Measurements from ENCODE around the gene TRPT1. TPM values are rescaled to one million over a fixed set of nuclear protein-coding genes. Genes with fewer than 3 reads are reported as not detected.

Gene TRPT1
- total RNA-seq, 4 donors from 2014 or later, result 41.4 to 59.9 (median 50.3) TPM

DNA sequence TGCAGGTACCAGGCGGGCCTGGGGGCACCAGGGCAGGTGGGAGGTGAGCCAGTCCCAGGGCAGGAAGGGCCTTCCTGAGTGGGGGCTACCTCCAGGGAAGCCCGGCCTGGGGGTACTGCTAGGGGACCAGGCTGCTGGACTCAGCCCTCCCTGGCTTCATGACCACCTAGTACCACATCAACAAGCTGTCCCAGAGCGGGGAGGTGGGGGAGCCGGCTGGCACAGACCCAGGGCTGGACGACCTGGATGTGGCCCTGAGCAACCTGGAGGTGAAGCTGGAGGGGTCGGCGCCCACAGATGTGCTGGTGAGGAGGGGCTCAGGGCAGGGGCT, 6.7 kb downstream of the TRPT1 start:
- no peak for TF ChIP-seq POLR2AphosphoS5 (IDR thresholded peaks at IDR 0.05)
- Histone ChIP-seq H3K36me3 (peaks cover 0 to 28% of the 10 kb centered on the region in 2 donors), H3K4me3 (no peak overlapping the region), H3K27ac (no peak overlapping the region), H3K27me3 (no peaks in the 10 kb centered on the region), H3K4me1 (peaks cover 0 to 2% (median 0%) of the 10 kb centered on the region in 3 donors), H3K9me3 (no peaks in the 10 kb centered on the region)
- no peak for ATAC-seq
- no CpG with 5 or more reads among the region's 7 CpGs for WGBS, 2 donors (ENCODE audit: low coverage in 1 of 2)

GRCh38 chr11:64218628-64219353, 7.2 kb downstream of the TRPT1 start:
- H3K27ac ChIP-seq, result no peak overlapping the region
- H3K36me3 ChIP-seq, result peaks cover 0 to 28% of the 10 kb centered on the region in 2 donors
- no peaks in the 10 kb centered on the region for H3K4me1 ChIP-seq
- no peaks in the 10 kb centered on the region for H3K27me3 ChIP-seq
- no peaks in the 10 kb centered on the region for H3K9me3 ChIP-seq
- TF ChIP-seq POLR2A (IDR thresholded peaks at IDR 0.05), result no peak
- no peak for TF ChIP-seq POLR2AphosphoS5 (IDR thresholded peaks at IDR 0.05)
- no peak for TF ChIP-seq CTCF (IDR thresholded peaks at IDR 0.05)
- TF ChIP-seq EP300 (IDR thresholded peaks at IDR 0.05), result no peak
- no peak overlapping the region for H3K4me3 ChIP-seq
- no peak for ATAC-seq
- 93% methylated on average over 2 of the region's 11 CpGs; no CpG with 5 or more reads in 1 of the 2 donors for WGBS, 2 donors (ENCODE audit: low coverage in 1 of 2)

DNA sequence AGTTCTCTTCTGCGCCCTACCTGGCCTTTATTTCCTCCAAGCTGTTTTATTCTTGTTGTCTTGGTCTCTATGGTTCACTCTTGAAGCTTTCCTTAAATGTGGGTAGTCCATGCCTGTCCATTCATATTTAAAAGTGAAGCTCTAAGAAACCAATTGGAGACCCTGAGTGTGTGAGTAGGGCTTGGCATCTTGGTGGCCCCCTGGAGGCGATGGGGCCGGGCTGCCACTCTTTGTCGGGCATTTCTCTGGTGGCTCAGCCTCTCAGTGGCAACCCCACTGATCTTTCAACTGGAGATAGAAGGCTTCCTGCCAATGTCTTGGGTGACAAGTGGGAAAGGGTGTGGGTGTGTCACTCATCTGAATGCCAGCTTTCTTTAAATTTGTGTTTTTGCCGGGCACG, 9.1 kb downstream of the TRPT1 start:
- H3K27me3 ChIP-seq, result no peaks in the 10 kb centered on the region
- no peaks in the 10 kb centered on the region for H3K4me1 ChIP-seq
- peaks cover 0 to 25% of the 10 kb centered on the region in 2 donors for H3K36me3 ChIP-seq
- H3K4me3 ChIP-seq, result no peak overlapping the region
- H3K27ac ChIP-seq, result no peak overlapping the region
- ATAC-seq, result no peak
- 96 to 100% methylated on average over 1 to 2 of the region's 6 CpGs for WGBS, 2 donors (ENCODE audit: low coverage in 1 of 2)
- no peaks in the 10 kb centered on the region for H3K9me3 ChIP-seq
- TF ChIP-seq EP300 (IDR thresholded peaks at IDR 0.05) (no peak), POLR2AphosphoS5 (IDR thresholded peaks at IDR 0.05) (no peak), POLR2A (IDR thresholded peaks at IDR 0.05) (no peak), CTCF (IDR thresholded peaks at IDR 0.05) (no peak)

GRCh38 chr11:64211181-64211872, 14.7 kb downstream of the TRPT1 start:
- 80 to 81% methylated on average over 1 to 6 of the region's 30 CpGs for WGBS, 2 donors (ENCODE audit: low coverage in 1 of 2)
- Histone ChIP-seq H3K4me3 (no peak overlapping the region), H3K9me3 (no peaks in the 10 kb centered on the region), H3K27ac (no peak overlapping the region), H3K27me3 (no peaks in the 10 kb centered on the region), H3K36me3 (peaks cover 0 to 29% of the 10 kb centered on the region in 2 donors), H3K4me1 (peaks cover 0 to 21% (median 0%) of the 10 kb centered on the region in 3 donors)
- ATAC-seq, result no peak
- TF ChIP-seq POLR2A (IDR thresholded peaks at IDR 0.05) (no peak), EP300 (IDR thresholded peaks at IDR 0.05) (no peak), POLR2AphosphoS5 (IDR thresholded peaks at IDR 0.05) (no peak), CTCF (IDR thresholded peaks at IDR 0.05) (no peak)

- Histone ChIP-seq H3K27ac (no peak overlapping the region), H3K36me3 (peaks cover 0 to 37% of the 10 kb centered on the region in 2 donors), H3K9me3 (no peaks in the 10 kb centered on the region), H3K4me1 (peaks cover 0 to 30% (median 0%) of the 10 kb centered on the region in 3 donors), H3K27me3 (no peaks in the 10 kb centered on the region), H3K4me3 (no peak overlapping the region)
- no peak for ATAC-seq
- no peak for TF ChIP-seq EP300 (IDR thresholded peaks at IDR 0.05)
- TF ChIP-seq CTCF (IDR thresholded peaks at IDR 0.05), result no peak
- TF ChIP-seq POLR2A (IDR thresholded peaks at IDR 0.05), result no peak
- 60% methylated on average over 2 of the region's 24 CpGs; no CpG with 5 or more reads in 1 of the 2 donors for WGBS, 2 donors (ENCODE audit: low coverage in 1 of 2)
Measured at GRCh38 chr11:64210301-64211020, 15.5 kb downstream of the TRPT1 start.
